Measurements from ENCODE around the gene BRICD5. TPM values are rescaled to one million over a fixed set of nuclear protein-coding genes. Genes with fewer than 3 reads are reported as not detected.
A peak's percentile ranks its signal among the peaks of the same experiment; 100 is the strongest.

BRICD5 gene
- total RNA-seq, 1 donor from 2014 or later, result 5.1 TPM

DNA sequence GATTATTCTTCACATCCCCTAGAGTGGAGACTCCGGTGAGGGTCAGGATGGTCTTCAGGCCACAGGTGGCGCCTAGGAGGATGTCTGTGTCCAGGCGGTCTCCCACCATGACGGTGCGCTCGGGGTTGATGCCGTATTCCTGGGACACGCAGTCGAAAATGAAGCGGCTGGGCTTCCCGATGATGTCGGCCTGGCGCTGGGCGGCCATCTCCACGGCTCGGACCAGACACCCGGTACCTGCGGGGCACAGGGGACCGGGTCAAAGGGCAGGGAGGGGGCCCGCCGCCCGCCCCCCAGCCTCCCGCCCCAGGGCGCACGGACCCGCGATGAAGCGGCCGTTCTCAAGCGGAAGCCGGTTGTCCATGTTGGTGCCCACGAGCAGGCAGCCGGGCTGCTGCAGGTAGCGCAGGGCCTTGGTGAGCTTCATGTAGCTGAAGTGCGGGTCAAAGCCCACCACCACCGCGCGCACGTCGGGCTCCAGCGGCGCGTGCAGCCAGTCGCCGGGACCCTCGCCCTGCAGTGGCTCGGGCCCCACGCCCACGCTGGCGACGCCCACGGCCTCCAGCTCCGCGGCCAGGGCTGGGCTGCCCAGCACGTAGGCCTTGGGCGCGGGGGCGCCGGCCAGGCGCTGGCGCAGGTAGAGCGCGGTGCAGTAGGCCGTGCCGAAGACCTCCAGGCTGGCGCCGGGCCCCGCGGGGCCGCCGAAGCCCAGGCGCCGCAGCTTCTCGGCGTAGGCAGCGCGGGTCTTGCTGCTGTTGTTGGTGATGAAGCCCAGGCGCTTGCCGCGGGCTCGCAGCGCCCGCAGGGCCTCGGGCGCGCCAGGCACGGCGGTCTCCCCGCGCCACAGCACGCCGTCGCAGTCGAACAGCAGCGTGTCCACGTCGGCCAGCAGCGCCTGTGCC, 3.4 kb upstream of the BRICD5 start:
- no peaks in the 10 kb centered on the region for H3K9me3 Mint-ChIP-seq
- DNase-seq, result no peak
- intact Hi-C loops (cut with micrococcal nuclease), result no loop called here
- H3K27ac Mint-ChIP-seq, result no peak overlapping the region
- POLR2A ChIA-PET, result interaction anchor here (0.5 to 3.4 kb wide), 11 partner anchors 9 to 1832 kb away, joined by 3 to 38 read pairs (median 4); partner anchors contain the start of genes ECI1, MLST8, RPS2 and SYNGR3
- peaks cover 14% of the 10 kb centered on the region for H3K4me1 Mint-ChIP-seq
- CTCF ChIA-PET, result interaction anchor here (1.0 kb wide), 2 partner anchors 20 to 38 kb away, joined by 3 to 4 read pairs; partner anchors contain the start of gene ECI1
- TF ChIP-seq, protein P1, sequence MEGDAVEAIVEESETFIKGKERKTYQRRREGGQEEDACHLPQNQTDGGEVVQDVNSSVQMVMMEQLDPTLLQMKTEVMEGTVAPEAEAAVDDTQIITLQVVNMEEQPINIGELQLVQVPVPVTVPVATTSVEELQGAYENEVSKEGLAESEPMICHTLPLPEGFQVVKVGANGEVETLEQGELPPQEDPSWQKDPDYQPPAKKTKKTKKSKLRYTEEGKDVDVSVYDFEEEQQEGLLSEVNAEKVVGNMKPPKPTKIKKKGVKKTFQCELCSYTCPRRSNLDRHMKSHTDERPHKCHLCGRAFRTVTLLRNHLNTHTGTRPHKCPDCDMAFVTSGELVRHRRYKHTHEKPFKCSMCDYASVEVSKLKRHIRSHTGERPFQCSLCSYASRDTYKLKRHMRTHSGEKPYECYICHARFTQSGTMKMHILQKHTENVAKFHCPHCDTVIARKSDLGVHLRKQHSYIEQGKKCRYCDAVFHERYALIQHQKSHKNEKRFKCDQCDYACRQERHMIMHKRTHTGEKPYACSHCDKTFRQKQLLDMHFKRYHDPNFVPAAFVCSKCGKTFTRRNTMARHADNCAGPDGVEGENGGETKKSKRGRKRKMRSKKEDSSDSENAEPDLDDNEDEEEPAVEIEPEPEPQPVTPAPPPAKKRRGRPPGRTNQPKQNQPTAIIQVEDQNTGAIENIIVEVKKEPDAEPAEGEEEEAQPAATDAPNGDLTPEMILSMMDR (IDR thresholded peaks at IDR 0.05), result no peak
- peaks cover 5% of the 10 kb centered on the region for H3K36me3 Mint-ChIP-seq (ENCODE audit: low read depth)
- H3K4me3 Mint-ChIP-seq, result peak overlapping the region; percentile 69
- no peak for ATAC-seq (ENCODE audit: low read depth)
- H3K27me3 Mint-ChIP-seq, result no peaks in the 10 kb centered on the region

DNA sequence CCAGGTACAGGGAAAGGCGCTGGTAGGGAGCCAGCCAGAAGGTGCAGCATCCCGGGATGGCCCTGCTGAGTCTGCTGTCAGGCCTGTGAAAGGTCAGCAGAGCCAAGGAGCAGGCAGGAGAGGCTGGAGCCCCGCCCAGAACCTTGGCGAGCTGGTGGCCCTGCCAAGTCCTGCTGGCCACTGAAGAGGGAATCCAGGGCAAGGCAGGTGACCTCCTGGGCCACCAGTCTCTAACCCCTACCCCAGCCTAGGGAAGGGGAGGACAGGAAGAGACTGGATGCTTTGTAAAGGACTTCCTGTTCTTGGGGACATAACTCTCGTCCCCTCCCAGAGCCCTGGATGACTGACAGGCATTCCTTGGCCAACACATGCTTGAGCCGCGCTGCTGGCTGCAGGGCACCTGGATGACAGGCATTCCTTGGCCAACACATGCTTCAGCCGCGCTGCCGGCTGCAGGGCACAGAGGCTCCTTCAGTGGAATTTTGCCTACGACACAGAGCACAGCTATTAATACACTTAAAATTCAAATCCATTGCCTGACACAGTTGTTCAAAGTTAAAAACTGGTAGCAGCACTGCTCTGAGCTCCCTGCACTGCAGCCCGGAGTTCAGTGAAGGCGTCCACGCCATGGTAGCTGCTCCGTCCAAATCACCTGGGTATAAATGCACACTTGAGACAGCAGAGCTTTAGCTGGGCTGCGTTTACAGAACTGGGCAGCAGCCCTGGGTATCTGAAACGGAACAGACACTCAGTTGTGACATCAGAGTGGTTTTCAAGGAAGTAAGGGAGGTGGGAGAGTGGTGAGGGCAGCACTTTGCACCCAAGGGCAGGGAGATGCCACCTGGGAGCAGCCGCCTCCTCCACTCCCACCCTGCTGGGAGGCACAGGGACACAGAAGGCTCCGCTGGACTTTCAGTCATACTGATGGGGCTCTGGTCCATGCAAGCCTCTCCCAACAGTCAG, 2.0 kb upstream of the BRICD5 start:
- Mint-ChIP-seq H3K36me3 (ENCODE audit: low read depth) (peaks cover 16% of the 10 kb centered on the region), H3K4me3 (peak overlapping the region; percentile 69), H3K4me1 (peaks cover 16% of the 10 kb centered on the region), H3K9me3 (no peaks in the 10 kb centered on the region), H3K27me3 (no peaks in the 10 kb centered on the region), H3K27ac (no peak overlapping the region)
- no peak for ATAC-seq (ENCODE audit: low read depth)
- ChIA-PET POLR2A (no interaction called here), CTCF (no interaction called here)
- intact Hi-C loops (cut with micrococcal nuclease), result no loop called here
- TF ChIP-seq, protein P1 (IDR thresholded peaks at IDR 0.05), result no peak
- no peak for DNase-seq

DNA sequence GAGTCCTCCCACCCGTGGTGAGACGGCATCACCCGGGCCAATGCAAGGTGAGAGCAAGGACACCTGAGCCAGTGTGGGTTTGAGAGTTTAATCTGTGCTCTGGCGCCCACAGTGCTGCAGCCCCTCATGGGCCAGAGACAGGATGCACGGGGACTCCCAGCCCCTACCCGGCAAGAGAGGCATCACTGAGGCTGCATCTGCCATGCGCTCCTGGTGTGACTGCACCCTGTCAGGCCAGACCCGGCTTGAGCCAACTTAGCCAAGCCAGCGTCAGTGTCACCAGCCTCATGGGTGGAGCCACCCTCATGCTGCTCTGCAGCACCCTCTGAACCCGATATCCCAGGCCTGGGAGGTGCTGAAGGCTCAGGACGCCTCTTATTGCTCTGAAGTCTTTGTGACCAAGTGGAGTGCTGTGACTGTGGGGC, 1.3 kb upstream of the BRICD5 start:
- intact Hi-C loops (cut with micrococcal nuclease), result no loop called here

DNA sequence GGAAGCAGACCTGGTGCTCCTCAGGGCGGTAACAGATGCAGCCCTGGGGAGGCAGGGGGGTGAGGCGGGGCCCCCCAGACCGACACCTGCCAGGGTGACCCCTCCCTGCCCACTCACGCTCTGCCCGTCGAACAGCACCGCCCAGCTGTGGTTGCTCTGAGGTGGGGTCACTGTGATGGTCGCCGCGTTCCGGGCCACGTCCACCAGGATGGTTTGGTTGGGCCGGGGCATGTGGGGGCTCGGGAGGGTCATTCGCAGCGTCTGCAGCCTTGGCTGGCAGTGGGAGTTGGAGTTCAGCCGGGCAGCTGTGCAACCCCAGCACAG, 692 bp downstream of the BRICD5 start:
- Mint-ChIP-seq H3K27me3 (no peaks in the 10 kb centered on the region), H3K36me3 (ENCODE audit: low read depth) (peaks cover 27% of the 10 kb centered on the region), H3K4me3 (no peak overlapping the region), H3K9me3 (no peaks in the 10 kb centered on the region), H3K27ac (no peak overlapping the region), H3K4me1 (peaks cover 26% of the 10 kb centered on the region)
- ATAC-seq (ENCODE audit: low read depth), result no peak
- intact Hi-C loops (cut with micrococcal nuclease), result no loop called here
- ChIA-PET POLR2A (interaction anchor here (0.6 to 1.4 kb wide), 2 partner anchors 222 to 531 kb away, joined by 3 read pairs; no protein-coding TSS in a partner anchor), CTCF (no interaction called here)
- DNase-seq, result no peak
- TF ChIP-seq, protein P1 (IDR thresholded peaks at IDR 0.05), result no peak

More for the DNA sequence above, 1.3 kb upstream of the BRICD5 start:
- ATAC-seq (ENCODE audit: low read depth) (no peak), DNase-seq (no peak)
- Mint-ChIP-seq H3K4me1 (peaks cover 18% of the 10 kb centered on the region), H3K4me3 (peak overlapping the region; percentile 44), H3K36me3 (ENCODE audit: low read depth) (peaks cover 23% of the 10 kb centered on the region), H3K9me3 (no peaks in the 10 kb centered on the region), H3K27me3 (no peaks in the 10 kb centered on the region), H3K27ac (no peak overlapping the region)
- CTCF ChIA-PET, result no interaction called here
- POLR2A ChIA-PET, result interaction anchor here (0.7 kb wide), 1 partner anchor 13 kb away, joined by 3 read pairs; no protein-coding TSS in a partner anchor
- TF ChIP-seq, protein P1 (IDR thresholded peaks at IDR 0.05), result no peak

All from activated B cell treated with CpG ODN at 0.5 μM for 24 hours (primary cell).